Bronchial epithelial cell (primary cell): Measurements from ENCODE around the gene NEO1. TPM values are rescaled to one million over a fixed set of nuclear protein-coding genes. Genes with fewer than 3 reads are reported as not detected.

Experiments
- DNase-seq: peaks from one replicate; pipeline ENCODE4 v3.0.0-alpha.2; 2010; ENCODE audit warnings: low read depth
- FAIRE-seq: peaks from 2 replicates; lab custom pipeline; 2011; peaks lifted over from hg19 to GRCh38; lab: Jason Lieb, UNC
- H3K27me3 ChIP-seq: 2 replicates; pipeline ENCODE4 v1.5.1; 2011; ENCODE audit warnings: low read length; ENCODE audit not compliant: control insufficient read depth, insufficient read depth
- H3K36me3 ChIP-seq: 2 replicates; pipeline ENCODE4 v1.5.1; 2011; ENCODE audit warnings: low read length; ENCODE audit not compliant: control insufficient read depth, insufficient read depth
- H3K4me3 ChIP-seq: 2 replicates; pipeline ENCODE4 v1.5.1; 2011; ENCODE audit warnings: mild to moderate bottlenecking, low read depth, low read length, control low read depth
- total RNA-seq: library from RNA; depleted of rRNA; stranded (reverse); fragments of >200 nt; gene quantifications from 2 replicates; pipeline ENCODE4 v1.2.1, GENCODE V29; 2014
- TF ChIP-seq, protein P1 (sequence below): IDR thresholded peaks from 2 replicates; pipeline ENCODE4 v1.5.1; 2011; ENCODE audit warnings: mild to moderate bottlenecking, moderate library complexity, low read length, control low read depth, inconsistent platforms; ENCODE audit not compliant: insufficient read depth, severe bottlenecking

The NEO1 gene
- total RNA-seq, 1 donor from 2014 or later: 10.5 TPM

DNA sequence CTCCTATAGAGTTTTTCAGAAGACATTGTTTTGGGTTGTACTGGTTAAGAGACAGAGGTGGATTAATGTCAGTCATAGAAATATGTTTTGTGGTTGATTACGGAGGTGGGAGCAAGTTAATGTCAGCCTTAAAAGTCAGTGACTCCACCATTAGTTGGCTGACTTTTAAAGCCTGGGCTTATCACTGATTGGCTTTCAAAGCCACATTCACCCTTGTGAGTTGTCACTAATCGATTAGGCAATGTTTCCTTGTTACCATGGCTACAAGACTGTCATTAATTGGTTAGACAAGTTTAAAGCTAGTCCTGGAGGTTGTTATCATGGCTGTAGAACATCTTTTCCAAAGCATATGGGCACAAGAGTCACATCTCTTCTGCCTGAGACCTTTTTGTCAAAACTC lies 73.0 kb downstream of the NEO1 start:
- peak; percentile 72 for FAIRE-seq
- peak; percentile 39 for DNase-seq
- TF ChIP-seq, protein P1, sequence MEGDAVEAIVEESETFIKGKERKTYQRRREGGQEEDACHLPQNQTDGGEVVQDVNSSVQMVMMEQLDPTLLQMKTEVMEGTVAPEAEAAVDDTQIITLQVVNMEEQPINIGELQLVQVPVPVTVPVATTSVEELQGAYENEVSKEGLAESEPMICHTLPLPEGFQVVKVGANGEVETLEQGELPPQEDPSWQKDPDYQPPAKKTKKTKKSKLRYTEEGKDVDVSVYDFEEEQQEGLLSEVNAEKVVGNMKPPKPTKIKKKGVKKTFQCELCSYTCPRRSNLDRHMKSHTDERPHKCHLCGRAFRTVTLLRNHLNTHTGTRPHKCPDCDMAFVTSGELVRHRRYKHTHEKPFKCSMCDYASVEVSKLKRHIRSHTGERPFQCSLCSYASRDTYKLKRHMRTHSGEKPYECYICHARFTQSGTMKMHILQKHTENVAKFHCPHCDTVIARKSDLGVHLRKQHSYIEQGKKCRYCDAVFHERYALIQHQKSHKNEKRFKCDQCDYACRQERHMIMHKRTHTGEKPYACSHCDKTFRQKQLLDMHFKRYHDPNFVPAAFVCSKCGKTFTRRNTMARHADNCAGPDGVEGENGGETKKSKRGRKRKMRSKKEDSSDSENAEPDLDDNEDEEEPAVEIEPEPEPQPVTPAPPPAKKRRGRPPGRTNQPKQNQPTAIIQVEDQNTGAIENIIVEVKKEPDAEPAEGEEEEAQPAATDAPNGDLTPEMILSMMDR: no peak

DNA sequence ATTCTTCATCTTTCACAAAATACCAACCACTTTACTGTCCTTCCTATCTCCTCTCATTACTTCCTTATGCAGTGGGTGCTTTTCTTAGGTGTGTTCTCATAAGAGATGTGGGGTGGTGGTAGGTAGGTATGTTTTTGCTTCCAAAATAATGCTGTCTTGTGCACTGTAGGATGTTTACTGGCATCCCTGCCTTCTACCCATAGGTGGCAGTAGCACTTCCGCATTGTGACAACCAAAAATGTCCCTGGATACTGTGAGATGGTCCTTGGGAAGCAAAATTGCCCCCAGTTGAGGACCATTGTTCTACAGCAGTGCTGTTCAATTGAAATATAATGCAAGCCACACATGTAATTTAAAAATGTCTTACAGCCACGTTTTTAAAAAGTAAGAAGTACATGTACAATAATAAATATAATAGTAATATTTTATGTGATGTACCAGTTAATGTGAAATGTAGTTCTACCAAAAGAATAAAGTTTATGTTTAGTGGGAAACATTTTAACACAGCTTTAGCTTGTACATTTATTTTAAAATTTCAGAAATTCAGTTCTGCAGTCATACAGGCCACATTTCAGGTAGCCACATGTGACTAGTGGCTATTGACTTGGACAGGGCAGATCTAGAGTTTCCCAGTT lies 75.2 kb downstream of the NEO1 start:
- Histone ChIP-seq H3K27me3 (no peaks in the 10 kb centered on the region), H3K4me3 (no peak overlapping the region), H3K36me3 (no peaks in the 10 kb centered on the region)
- DNase-seq: peak; percentile 46
- TF ChIP-seq, protein P1: peak; percentile 86
- peak; percentile 58 for FAIRE-seq

More for the DNA sequence above, 73.0 kb downstream of the NEO1 start:
- no peaks in the 10 kb centered on the region for H3K27me3 ChIP-seq
- H3K36me3 ChIP-seq: no peaks in the 10 kb centered on the region
- H3K4me3 ChIP-seq: no peak overlapping the region

DNA sequence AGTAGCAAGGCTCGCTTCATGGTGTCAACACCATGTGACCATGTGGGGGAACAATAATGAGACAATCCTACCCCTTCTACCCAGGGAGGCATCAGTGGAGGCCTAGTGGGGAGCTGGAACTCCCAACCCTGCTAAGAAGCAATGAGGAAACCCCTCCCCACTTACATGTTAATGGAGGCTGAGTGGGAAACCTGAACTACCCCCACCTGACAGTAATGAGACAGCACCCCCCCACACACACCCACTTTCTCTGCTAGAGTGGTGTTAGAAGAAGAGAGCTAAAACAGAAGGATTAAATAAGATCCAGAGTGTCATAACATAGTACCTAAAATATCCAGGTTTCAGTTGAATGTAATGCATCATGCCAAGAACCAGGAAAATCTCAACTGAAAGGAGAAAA lies 78.6 kb downstream of the NEO1 start:
- no peaks in the 10 kb centered on the region for H3K36me3 ChIP-seq
- no peaks in the 10 kb centered on the region for H3K27me3 ChIP-seq
- FAIRE-seq: peak; percentile 43
- no peak overlapping the region for H3K4me3 ChIP-seq
- no peak for DNase-seq
- TF ChIP-seq, protein P1: no peak

DNA sequence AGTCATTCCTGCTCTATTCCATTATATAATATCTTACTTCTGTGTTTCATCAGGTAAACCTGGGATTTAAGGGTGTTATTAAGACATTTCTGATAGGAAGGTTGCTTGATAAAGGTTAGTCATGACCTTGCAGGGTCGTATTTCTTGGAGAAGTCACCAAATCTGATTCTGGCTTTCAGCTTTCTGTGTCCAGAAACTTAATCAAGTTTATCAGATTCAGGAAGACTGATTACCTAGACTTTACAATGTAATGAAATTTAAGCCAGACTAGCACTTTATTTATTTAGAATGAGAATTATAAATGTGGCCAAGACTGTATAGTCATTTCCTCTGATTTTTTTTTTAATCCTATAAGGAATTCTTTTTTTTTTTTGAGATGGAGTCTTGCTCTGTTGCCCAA lies 81.9 kb downstream of the NEO1 start:
- no peak for FAIRE-seq
- H3K36me3 ChIP-seq: no peaks in the 10 kb centered on the region
- no peaks in the 10 kb centered on the region for H3K27me3 ChIP-seq
- H3K4me3 ChIP-seq: no peak overlapping the region
- no peak for DNase-seq
- TF ChIP-seq, protein P1: no peak

DNA sequence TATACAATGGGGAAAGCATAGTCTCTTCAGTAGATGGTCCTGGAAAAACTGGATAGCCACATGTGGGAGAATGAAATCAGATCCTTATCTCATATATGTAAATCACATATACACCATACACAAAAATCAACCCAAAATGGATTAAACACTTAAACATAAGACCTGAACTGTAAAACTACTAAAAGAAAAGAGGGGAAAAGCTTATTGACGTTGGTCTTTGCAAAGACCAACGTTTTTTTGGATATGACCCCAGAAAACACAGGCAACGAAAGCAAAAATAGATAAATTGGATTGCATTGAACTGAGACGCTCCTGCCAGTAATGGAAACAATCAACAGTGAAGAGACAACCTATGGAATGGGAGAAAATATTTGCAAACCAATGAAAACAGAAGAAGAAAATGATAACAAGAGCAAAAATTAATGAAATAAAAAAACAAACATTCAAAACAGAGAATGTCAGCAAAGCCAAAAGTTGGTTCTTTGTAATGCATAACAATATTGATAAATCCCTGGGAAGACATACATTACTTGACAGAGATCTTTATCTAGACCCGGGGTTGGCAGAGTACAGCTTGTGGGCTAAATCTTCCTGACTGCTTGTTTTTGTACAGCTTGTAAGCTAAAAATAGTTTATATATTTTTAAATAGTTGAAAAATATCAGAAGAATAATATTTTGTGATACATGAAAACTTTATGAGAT lies 86.9 kb downstream of the NEO1 start:
- Histone ChIP-seq H3K4me3 (no peak overlapping the region), H3K27me3 (no peaks in the 10 kb centered on the region), H3K36me3 (no peaks in the 10 kb centered on the region)
- FAIRE-seq (no peak), DNase-seq (no peak)
- TF ChIP-seq, protein P1: no peak
